ENCODE data around the gene HTRA3.

The HTRA3 gene

GRCh38 chr4:8297141-8297601 is 27.6 kb downstream of the HTRA3 start:
- DNase-seq: no peak

DNA sequence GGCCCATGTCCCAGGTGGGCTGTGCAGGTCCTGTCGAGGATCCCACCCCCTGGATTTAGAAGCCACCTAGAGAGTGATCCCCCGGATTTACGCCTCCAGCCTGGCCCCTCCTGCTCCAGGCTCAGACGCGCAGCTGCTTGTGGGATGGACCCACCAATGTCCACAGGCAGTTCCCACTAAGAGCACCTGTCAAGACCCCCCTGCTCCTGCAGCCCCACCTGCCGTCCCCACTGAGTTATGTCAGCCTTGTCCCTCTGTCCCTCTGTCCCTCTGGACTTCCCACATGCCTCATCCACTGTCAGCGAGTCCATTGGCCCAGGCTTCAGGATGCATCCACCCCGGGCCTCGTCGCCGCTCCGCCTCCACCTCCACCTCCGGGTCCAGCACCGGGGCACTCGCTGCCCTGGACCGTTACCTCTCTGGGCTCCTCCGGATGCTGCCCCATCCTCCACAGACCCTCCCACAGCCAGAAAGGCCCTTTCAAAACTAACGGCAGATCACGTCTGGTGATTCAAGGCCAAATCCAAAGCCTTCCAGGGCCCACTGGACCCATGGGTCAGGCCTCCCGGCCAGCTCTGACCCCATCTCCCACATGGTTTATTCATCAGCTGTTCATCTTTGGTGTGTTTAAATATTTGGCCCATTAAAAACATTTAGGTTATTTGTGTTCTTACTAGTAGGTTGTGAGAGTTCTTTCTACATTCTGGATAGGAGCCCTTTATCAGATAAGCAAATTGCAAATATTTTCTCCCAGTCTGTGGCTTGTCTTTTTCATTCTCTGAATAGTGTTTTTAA is 28.3 kb downstream of the HTRA3 start:
- DNase-seq: no peak

DNA sequence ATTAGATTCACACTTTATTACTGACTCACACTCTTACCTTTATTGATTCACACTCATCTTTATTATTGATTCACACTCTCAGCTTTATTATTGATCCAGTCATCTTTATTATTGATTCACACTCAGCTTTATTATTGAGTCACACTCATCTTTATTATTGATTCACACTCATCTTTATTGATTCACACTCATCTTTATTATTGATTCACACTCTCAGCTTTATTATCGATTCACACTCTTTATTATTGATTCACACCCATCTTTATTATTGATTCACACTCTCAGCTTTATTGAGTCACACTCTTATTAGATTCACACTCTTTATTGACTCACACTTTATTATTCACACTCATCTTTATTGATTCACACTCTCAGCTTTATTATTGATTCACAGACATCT is 31.3 kb downstream of the HTRA3 start:
- no peak for DNase-seq

DNA sequence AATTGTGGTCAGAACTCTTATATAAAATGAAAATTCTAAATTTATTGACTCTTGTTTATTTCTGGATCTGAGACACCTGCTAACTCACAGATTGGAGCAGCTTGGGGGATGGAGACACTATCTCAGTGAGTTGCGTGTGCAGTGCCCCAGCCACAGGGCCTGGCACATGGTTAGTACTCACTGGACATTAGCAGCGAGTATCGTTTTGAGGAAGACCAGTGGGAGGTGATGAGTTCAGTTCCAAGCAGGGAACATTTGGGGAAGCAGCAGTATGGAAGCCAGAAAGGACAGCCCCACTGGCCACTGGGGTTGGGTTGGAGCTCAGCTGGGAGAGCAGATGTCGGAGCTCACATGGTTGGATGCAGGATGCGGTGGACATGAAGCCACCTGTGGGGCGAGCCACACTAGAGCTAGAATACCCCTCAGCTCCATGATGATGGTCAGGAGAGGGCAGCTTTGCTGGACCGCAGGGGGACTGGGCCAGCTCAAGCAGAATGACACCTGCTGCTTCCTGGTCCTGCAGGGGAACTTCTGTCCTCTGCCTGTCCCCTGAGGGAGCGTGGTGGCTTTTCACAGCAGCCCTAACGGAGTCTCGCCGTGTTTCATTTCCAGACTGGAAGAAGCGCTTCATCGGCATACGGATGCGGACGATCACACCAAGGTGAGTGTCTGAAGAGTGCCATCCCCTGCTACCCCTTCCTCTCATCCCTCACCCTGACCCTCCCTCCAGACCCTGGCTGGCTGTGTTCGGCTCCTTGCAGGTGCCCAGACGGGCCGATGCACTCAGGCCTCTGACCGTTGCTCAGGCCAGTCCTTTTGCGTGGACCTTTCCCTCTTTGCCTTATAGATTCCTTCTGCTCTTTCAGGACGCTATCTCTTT is 32.5 kb downstream of the HTRA3 start:
- DNase-seq: no peak

GRCh38 chr4:8303081-8303480 is 33.5 kb downstream of the HTRA3 start:
- DNase-seq: no peak

DNA sequence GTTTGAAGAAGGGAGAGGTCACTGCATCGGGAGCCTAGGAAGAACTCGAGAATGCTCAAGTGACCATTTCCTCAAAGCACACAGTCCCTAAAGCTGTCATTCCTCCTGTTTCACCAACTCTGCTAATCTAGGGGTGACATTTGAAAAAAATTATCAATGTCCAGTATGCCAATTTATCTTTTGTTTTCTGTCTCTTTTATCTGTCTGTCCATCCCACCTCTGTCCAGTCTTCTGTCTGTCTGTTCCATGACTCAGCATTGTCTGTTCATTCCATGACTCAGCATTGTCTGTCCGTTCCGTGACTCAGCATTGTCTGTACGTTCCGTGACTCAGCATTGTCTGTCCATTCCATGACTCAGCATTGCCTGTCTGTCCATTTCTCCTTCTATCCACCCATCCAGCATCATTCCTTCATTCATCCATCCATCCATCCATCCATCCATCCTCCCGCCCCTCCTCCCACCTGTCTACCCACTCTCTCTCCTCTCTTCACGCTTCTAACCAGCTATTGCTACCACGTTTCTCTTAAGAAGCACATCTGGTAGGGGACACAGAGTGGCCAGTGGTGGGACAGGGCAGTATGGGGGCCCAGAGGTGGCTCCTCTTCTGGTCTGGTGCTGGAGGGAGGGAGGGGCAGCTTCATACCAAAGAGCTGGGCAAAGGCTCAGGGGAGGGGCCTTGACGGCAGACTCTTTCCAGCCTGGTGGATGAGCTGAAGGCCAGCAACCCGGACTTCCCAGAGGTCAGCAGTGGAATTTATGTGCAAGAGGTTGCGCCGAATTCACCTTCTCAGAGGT is 34.1 kb downstream of the HTRA3 start:
- DNase-seq: no peak

GRCh38 chr4:8304827-8305695 is 35.5 kb downstream of the HTRA3 start:
- no peak for DNase-seq

DNA sequence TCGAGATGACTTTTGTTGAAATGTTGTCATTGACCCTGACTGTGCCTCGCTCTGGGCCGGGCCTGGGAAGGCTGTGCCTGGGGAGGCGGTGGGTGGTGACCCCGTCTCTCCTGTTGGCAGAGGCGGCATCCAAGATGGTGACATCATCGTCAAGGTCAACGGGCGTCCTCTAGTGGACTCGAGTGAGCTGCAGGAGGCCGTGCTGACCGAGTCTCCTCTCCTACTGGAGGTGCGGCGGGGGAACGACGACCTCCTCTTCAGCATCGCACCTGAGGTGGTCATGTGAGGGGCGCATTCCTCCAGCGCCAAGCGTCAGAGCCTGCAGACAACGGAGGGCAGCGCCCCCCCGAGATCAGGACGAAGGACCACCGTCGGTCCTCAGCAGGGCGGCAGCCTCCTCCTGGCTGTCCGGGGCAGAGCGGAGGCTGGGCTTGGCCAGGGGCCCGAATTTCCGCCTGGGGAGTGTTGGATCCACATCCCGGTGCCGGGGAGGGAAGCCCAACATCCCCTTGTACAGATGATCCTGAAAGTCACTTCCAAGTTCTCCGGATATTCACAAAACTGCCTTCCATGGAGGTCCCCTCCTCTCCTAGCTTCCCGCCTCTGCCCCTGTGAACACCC is 36.4 kb downstream of the HTRA3 start:
- DNase-seq: no peak

DNA sequence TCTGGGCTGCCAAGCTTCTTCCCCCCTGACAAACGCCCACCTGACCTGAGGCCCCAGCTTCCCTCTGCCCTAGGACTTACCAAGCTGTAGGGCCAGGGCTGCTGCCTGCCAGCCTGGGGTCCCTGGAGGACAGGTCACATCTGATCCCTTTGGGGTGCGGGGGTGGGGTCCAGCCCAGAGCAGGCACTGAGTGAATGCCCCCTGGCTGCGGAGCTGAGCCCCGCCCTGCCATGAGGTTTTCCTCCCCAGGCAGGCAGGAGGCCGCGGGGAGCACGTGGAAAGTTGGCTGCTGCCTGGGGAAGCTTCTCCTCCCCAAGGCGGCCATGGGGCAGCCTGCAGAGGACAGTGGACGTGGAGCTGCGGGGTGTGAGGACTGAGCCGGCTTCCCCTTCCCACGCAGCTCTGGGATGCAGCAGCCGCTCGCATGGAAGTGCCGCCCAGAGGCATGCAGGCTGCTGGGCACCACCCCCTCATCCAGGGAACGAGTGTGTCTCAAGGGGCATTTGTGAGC is 37.0 kb downstream of the HTRA3 start:
- no peak for DNase-seq

- no peak for DNase-seq
Observed at GRCh38 chr4:8307121-8307520, 37.6 kb downstream of the HTRA3 start.

DNA sequence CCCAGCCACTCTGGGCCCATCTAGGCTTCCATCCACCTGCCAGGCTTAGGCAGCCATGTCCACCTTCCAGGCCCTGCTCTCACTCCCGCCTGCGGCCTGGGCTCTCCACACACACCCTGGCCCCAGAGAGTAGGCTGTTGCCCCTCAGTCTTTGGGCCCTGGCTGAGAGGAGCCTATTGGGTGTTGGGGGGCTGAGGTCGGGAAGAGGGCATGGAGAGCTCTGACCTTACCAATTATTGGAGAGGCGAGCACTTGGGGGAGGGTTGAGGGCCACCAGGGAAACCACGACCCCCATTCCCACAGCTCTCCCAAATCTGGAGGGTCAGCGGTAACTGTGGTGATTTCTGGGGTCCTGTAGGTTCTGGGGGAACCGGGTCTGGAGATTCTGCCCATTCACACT is 38.2 kb downstream of the HTRA3 start:
- DNase-seq: no peak

DNA sequence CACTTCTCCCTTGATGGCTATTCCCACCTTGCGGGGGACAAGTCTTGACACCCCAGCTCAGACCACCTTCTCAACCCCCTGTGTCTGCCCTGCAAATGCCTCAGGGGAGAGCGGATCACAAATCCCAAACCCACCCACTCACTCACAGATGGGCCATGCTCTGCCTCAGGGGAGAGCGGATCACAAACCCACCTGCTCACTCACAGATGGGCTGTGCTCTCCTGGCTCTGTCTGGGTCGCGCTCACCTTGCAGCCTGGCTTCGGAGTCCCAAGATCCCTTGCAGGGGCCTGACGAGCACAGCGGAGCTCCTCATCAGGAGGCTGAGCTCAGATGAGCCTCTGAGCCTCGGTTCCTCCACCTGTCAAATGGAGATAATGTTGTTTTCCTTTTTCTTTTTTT is 38.6 kb downstream of the HTRA3 start:
- DNase-seq: no peak

GRCh38 chr4:8308856-8309771 is 39.6 kb downstream of the HTRA3 start:
- DNase-seq: no peak

- DNase-seq: no peak
Observed at GRCh38 chr4:8310306-8310705, 40.8 kb downstream of the HTRA3 start.

- DNase-seq: no peak
Observed at GRCh38 chr4:8311101-8312068, 41.8 kb downstream of the HTRA3 start.

GRCh38 chr4:8312069-8312445 is 42.5 kb downstream of the HTRA3 start:
- no peak for DNase-seq

GRCh38 chr4:8312976-8313375 is 43.4 kb downstream of the HTRA3 start:
- DNase-seq: no peak

- DNase-seq: no peak
Observed at GRCh38 chr4:8314691-8315255, 45.2 kb downstream of the HTRA3 start.

Measured in cerebellar nuclear complex (tissue), 1 donor.